GM19193 (cell line): ENCODE results near the gene MS4A6E.

Source experiments
- POLR2A ChIP-seq: IDR thresholded peaks from 4 replicates; pipeline ENCODE4 v1.6.1; 2011; ENCODE audit not compliant: insufficient read depth, insufficient read length; ENCODE audit errors: extremely low read depth

The MS4A6E gene, protein sequence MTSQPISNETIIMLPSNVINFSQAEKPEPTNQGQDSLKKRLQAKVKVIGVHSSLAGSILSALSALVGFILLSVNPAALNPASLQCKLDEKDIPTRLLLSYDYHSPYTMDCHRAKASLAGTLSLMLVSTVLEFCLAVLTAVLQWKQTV

DNA sequence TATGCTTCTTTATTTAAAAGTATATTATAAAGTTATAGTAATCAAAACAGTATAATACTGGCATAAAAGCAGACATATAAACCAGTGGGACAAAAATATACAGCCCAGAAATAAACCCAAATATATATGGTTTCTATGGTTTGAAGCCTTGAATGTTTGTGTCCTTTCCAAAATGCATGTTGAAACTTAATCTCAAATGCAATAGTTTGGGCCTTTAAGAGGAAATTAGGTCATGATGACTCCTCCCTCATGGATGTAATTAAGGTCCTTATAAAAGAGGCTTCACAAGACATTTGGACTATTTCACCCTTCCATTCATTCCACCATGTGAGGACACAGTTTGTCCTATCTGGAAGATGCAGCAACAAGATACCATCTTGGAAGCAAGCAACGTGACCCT is at the start of gene MS4A6E:
Gene MS4A6E (plus strand): TSS at position 301 of the 400 bp plus-strand sequence. CDS start 7,641 bp downstream, outside the sequence.
- no peak for TF ChIP-seq POLR2A

DNA sequence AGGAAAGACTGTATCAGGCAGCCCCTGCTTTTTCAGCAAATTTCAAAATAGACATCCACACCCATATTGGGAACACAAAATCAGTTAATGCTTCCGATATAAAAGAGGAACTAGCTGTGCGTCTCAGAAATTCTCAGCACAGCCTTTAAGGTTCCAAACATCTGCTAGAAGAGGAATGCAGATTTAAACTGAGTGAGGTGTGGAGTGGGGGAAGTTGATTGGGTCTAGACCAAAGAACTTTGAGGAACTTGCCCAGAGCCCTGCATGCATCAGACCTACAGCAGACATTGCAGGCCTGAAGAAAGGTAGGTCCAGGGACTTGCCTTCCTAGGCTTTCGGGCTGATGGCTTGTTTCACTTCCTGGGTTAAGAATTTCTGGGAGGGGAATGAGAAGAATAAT is 46.6 kb upstream of the MS4A6E start, which contains the start of gene MS4A4A:
Gene MS4A4A (plus strand): TSS at position 255 of the 400 bp plus-strand sequence. CDS start 10 bp downstream, at position 265.
- no peak for TF ChIP-seq POLR2A

DNA sequence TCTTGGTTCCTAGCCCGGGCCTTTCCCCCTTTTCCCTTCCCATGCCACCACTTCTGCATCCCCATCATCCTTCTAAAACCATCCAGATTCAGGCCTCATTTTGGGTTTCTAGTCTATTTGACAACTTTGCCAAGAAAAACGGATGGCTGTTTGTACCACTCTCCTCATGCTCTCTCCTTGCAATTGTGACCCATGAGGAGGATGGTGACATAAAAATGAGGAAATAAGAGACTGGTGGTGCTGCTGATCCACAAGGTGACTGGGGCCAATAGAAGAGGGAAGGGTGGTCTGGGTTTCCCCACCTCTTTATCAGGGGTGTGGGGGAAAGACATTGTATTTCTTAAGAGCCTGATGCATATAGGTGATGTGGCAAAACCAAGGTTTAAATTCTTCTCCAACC is 45.6 kb upstream of the MS4A6E start:
- TF ChIP-seq POLR2A, result no peak

DNA sequence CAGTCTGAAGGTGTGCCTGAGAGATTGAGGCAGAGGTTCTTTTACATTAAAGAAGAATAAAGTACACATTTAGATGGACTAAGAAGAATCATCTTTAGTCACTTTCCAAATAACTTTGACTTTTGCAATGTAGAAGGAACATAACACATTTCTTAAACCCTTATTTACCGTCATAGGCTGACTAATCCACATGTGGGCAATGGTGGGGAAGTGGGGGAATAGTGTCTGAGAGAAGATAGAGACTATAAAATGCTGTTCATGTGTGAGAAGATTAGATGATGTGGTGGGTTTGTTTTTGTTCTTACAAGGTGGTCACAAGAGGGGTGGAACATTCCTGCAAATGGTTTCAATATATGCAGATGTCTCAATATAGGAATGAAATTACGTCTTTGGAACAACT is 44.8 kb upstream of the MS4A6E start:
- no peak for TF ChIP-seq POLR2A

DNA sequence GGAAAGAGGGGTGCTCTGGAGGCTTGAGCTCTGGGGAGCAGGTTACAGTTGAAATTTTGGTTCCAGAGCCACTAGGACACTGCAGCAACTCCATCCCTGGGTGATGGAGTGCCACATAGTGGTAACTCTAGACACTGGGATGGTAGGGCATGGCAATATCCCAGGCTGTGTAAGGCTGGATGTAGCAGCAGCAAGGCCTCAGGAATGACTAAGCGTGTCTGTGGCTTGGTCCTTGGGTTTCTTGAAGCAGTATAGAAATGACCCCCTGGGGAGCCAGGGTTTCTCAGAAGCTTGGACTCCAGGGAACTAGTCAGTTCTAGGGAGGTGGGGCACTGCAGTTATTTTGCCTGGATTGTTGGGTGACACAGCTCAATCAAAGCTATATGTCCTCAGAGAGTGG is 38.5 kb upstream of the MS4A6E start:
- TF ChIP-seq POLR2A, result no peak

DNA sequence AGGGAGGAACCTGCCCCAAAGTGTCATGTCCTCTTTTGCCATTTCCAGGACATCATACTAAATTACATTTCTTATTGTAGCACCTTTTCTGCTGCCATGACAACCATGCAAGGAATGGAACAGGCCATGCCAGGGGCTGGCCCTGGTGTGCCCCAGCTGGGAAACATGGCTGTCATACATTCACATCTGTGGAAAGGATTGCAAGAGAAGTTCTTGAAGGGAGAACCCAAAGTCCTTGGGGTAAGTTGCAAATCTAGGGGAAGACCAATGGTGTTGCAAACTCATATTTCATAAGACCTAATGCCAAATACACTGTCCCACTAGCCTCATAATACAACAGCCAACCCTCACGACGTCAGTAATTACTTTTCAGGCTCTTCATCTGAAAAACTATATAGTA is 34.9 kb upstream of the MS4A6E start:
- TF ChIP-seq POLR2A, result no peak

DNA sequence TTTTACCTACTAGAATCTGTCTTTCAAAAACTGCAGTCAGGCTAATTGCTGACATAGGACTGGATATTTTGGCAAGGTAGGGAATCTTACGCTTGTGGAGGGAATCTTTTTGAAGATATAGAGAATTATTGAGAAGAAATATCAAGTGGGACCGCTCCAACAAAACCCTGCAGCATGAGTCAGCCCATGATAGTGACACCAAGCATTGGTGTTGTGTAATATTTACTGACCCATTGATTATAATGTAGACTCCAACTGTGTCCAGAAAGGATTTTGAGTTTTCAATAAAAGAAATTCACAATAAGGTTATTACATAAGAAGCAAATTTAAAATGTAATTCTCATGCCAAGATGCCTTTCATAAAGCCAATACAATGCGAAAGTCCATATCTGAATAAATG is 25.9 kb upstream of the MS4A6E start:
- no peak for TF ChIP-seq POLR2A

DNA sequence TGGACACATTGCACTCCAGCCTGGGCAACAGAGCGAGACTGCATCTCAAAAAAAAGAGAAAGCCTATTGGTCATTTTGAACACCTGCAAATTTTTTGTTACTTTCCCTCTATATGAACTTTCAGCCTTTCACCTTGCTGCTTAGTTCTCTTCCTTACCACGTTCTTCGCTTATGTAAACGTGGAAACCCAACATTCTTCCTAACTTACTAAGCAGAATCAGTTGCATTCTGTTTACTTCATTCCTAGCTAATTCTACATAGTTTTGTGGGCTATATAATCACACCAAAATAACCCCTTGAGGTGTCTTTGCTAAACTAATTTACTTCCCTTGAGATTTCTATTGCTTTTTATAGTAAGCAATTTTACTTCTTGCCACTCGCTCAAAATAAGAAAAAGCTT is 23.4 kb upstream of the MS4A6E start:
- no peak for TF ChIP-seq POLR2A

DNA sequence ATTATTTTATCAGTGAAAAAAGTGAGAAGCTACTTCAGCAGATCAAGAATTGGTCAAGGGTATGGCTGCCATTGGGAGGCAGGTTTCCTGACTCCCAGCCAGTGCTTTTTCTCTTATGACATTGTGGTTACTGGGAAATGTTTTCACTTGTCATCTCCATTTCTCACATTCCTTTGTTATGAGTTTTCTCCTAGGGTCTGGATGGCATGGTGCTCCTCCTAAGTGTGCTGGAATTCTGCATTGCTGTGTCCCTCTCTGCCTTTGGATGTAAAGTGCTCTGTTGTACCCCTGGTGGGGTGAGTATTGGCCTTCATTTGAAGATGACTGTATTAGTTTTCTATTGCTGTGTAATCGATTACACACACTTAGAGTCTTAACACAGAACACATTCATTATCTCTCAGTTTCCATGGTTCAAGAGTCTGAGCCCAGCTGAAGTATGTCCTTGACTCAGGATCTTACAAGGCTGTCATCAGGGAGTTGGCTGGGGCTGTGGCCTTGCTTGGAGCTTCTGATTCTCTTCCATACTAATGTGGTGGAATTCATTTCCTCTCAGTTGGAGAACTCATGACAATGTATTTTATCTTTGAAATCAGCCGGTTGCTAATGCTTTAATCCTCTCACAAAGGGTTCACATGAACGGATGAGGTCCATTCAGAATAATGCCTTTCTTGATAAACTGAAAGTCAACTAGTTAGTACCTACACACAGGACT is 21.0 kb upstream of the MS4A6E start:
- TF ChIP-seq POLR2A, result no peak

DNA sequence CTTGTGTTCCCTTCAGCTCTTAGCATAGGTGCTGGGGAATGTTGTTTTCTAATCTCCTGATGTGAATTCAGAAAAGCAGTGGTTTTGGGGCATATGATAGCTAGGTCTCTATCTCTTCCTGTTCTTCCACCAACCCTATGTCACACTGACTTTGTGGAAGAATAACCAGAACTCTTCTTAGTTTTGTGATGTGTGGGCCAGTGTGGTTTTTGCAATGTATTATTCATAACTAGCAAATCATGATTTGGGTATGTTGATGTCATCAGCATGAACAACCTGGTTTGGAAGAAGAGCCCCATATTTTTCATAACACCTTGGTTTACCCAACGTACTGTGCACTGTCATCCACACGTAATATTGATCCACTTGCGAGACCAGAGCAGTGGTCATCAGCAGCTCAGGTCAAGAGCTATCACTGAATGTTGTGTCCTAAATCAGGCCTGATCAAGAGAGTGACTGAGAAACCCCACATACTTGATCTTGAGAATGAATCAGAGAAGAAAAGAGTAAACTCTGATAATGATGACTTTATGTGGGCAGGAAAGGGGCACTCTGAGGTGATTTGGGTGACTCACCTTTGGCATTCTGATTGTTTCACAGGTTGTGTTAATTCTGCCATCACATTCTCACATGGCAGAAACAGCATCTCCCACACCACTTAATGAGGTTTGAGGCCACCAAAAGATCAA is 19.4 kb upstream of the MS4A6E start:
- TF ChIP-seq POLR2A, result no peak

DNA sequence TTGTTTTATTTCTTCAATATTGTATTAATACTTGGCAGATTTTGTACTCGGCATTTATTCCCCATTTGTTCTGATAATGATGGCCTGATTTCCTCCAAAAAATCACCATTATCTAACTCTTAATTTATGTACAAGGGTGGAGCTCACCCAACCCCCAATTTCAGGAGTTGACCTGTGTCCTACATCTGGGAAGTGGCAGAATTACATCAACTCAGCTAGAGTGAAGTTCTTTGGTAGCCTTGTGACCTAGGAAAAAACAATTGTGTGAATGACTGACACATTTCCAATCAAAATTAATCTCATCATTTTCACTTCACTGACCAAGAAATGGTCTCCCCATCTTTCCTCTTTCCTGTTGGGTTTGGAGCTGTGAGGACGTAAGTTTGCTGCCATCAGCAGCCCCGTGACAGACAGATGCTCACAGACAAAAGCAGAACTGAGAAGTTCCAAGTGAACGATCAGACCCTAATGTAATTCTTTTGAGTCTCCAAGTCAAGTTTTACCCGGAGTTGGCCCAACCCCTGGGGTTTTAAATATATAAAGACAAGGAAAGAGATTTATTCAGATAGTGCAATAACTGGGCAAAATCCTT is 16.6 kb upstream of the MS4A6E start:
- no peak for TF ChIP-seq POLR2A

DNA sequence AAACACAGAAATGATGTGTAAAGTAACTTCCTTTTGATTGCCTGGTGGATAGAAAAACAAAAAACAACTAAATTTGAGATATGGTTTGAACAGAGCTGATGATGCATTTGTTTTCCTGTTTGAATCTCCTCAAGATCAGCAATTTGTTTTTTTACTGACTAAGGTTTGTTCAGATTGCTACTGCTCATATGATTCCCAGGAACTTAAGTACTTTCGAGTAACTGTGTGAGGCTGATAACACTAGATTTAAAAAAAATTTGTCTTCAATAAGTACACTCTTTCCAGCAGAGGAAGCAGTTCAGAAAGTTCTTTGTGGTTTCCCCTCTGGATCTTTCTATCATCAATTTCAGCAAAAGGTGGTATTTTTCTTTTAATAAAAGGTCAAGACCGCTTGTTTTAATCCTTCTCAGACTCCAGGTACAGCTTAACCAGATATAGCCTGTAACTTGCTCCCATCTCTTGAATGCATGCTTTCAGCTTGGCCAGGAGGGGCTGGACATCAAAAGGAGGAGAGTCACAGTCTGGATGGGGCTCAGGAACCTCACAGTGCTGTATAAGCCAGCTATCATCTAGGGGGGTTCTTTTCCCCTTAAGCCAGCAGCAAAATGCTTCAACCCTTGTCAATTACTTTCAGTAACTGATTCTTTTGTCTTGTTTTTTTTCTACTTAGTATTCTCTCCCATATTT is 12.3 kb upstream of the MS4A6E start:
- no peak for TF ChIP-seq POLR2A

DNA sequence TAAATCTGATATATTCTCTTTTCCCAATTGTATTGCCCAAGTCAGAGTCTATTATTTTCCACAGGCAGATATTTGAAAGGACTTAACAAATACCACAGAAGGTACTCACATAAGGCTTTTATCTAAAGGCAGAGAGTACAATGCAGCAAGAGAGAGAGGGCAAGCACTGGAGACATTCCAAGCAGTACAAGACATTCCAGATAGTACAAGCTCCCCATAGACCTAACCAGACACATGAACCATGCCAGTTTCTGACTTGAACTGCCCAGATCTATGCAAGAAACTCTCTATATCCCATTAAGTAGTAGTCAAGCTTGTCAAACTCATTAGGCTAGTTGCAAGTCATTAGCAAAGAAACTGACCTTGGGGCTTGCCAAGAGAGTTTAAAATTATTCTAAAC is 11.2 kb upstream of the MS4A6E start:
- no peak for TF ChIP-seq POLR2A

DNA sequence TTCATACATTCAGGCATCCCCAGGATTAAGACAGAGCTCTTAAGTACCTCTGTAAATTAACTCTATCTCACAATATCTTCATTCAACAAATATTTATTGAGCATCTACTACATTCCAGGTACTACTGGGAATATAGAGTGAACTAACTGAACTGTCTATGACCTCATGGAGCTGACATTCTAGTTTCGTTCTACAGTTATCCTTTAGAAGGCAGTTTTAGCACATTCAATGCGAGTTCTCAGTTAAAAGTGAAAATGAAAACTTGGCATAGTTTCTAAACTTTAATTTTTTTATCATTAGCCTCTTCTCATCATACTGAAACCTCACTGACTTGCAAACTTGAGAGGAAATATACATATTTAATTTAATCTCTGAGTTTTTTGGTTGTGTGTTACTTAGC is 10.7 kb upstream of the MS4A6E start:
- no peak for TF ChIP-seq POLR2A

DNA sequence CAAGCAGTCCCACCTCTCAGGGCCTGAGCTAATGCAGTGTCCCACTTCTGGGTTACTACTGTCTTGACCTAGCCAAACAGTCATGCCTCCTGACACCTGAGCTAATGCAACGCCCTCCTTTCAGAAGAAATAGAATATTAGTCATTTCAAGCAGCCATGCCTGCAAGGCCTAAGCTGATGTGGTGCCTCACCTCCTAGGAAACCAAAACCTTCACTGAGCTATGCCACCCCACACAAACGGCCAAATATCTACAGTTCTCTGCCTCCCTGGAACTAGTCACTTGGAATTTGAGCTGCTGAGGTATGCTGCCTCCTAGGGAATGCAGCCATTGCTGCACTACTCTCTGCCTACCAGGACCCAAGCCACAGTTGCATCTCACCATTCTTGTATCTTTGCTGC is 8.3 kb upstream of the MS4A6E start:
- no peak for TF ChIP-seq POLR2A
